Endothelial cell of umbilical vein (primary cell): ENCODE data around the gene PIK3R6. TPM values are rescaled to one million over a fixed set of nuclear protein-coding genes. Genes with fewer than 3 reads are reported as not detected.

Experiments used
- BruUV-seq: library from RNA; stranded (reverse); fragments of 400-500 nt; replicated peaks from 2 replicates; lab custom pipeline; 2021; lab: Mats Ljungman, UMichigan
- CTCF ChIA-PET: fragments of 300-600, 350-600 bp; sonication (Branson Sonifier 250); formaldehyde crosslinking; loops from one replicate; lab custom pipeline; 2021; ENCODE audit warnings: antibody characterized with exemption, inconsistent platforms; lab: Charles Lee
- POLR2A ChIA-PET: fragments of 300-600, 350-600 bp; sonication (Branson Sonifier 250); formaldehyde crosslinking; loops from one replicate; lab custom pipeline; 2021; ENCODE audit warnings: antibody characterized with exemption, inconsistent platforms; lab: Charles Lee
- DNase-seq: peaks from one replicate; pipeline ENCODE4 v3.0.0-alpha.2; 2011; ENCODE audit warnings: low read depth, low spot score
- FAIRE-seq: peaks from 2 replicates; lab custom pipeline; 2011; peaks lifted over from hg19 to GRCh38; lab: Jason Lieb, UNC
- H2AFZ ChIP-seq: 2 replicates; pipeline ENCODE4 v1.6.0; 2012; ENCODE audit warnings: low read depth, low read length, control low read depth, inconsistent platforms
- H3K27ac ChIP-seq: 2 replicates; pipeline ENCODE4 v1.5.1; 2011; ENCODE audit warnings: low read depth, mild to moderate bottlenecking, control low read depth, low read length, moderate library complexity; ENCODE audit not compliant: insufficient read depth
- H3K27me3 ChIP-seq, 2 experiments: 2 replicates each; pipeline versions ENCODE4 v1.6.0 to v1.6.1; 2011; ENCODE audit warnings: low read length in 2 of 2, mixed read lengths in 1 of 2; ENCODE audit not compliant: control insufficient read depth in 2 of 2, insufficient read depth in 2 of 2
- H3K36me3 ChIP-seq, 2 experiments: 2 replicates in 1 of 2; 3 replicates in 1 of 2; pipeline ENCODE4 v1.5.1; 2011; ENCODE audit warnings: low read length in 2 of 2, mild to moderate bottlenecking in 1 of 2, moderate library complexity in 1 of 2; ENCODE audit not compliant: control insufficient read depth in 2 of 2, insufficient read depth in 2 of 2; ENCODE audit errors: extremely low read depth in 1 of 2
- H3K4me1 ChIP-seq: 3 replicates; pipeline ENCODE4 v1.5.1; 2011; ENCODE audit warnings: mild to moderate bottlenecking, low read length; ENCODE audit not compliant: control insufficient read depth, insufficient read depth; ENCODE audit errors: extremely low read depth
- H3K4me2 ChIP-seq: 2 replicates; pipeline ENCODE4 v1.6.1; 2011; ENCODE audit warnings: low read length, control low read depth, mixed read lengths; ENCODE audit not compliant: insufficient read depth
- H3K4me3 ChIP-seq, 3 experiments: fragments of 200-600 bp in 1 of 3; sonication (generic), shearing (Covaris generic) in 1 of 3; replicated peaks in 1 of 3; 2 replicates each; pipeline ENCODE4 v1.5.1; 2011 to 2016; ENCODE audit warnings: control low read depth in 3 of 3, low read length in 3 of 3, mild to moderate bottlenecking in 2 of 3, inconsistent platforms in 1 of 3, low read depth in 1 of 3, moderate library complexity in 1 of 3; ENCODE audit not compliant: insufficient read depth in 1 of 3
- H3K79me2 ChIP-seq: 2 replicates; pipeline ENCODE4 v1.6.0; 2012; ENCODE audit warnings: low read length, inconsistent platforms; ENCODE audit not compliant: control insufficient read depth, insufficient read depth
- H3K9ac ChIP-seq: replicated peaks from 2 replicates; pipeline ENCODE3; 2011; ENCODE audit warnings: low read length, control low read depth; ENCODE audit not compliant: insufficient read depth; ENCODE audit errors: extremely low read depth
- H3K9me1 ChIP-seq: replicated peaks from 3 replicates; pipeline ENCODE4 v1.6.0; 2011; ENCODE audit warnings: mild to moderate bottlenecking, low read length; ENCODE audit not compliant: control insufficient read depth, insufficient read depth; ENCODE audit errors: extremely low read depth
- H3K9me3 ChIP-seq: replicated peaks from 2 replicates; pipeline ENCODE4 v1.5.1; 2012; ENCODE audit warnings: low read length, inconsistent platforms; ENCODE audit not compliant: control insufficient read depth, insufficient read depth
- H4K20me1 ChIP-seq: replicated peaks from 2 replicates; pipeline ENCODE3; 2011; ENCODE audit warnings: mild to moderate bottlenecking, low read length; ENCODE audit not compliant: control insufficient read depth, insufficient read depth; ENCODE audit errors: extremely low read depth
- CTCF ChIP-seq, 2 donors: IDR thresholded peaks; 1 replicate in 1 of 2; 2 replicates in 1 of 2; pipeline ENCODE4 v1.5.1; 2011; ENCODE audit warnings: low read length in 2 of 2, mild to moderate bottlenecking in 2 of 2, moderate library complexity in 2 of 2, control low read depth in 1 of 2, inconsistent platforms in 1 of 2, low read depth in 1 of 2; ENCODE audit not compliant: insufficient read depth in 1 of 2; ENCODE audit errors: extremely low read depth in 1 of 2
- EZH2 ChIP-seq: IDR thresholded peaks from 2 replicates; pipeline ENCODE4 v1.6.1; 2012; ENCODE audit warnings: borderline replicate concordance, low read depth, mild to moderate bottlenecking, moderate library complexity, low read length, inconsistent platforms; ENCODE audit not compliant: severe bottlenecking
- FOS ChIP-seq: IDR thresholded peaks from 2 replicates; pipeline ENCODE4 v1.6.1; 2011; ENCODE audit warnings: mild to moderate bottlenecking, low read length, moderate library complexity, borderline replicate concordance; ENCODE audit not compliant: insufficient read depth
- GATA2 ChIP-seq: IDR thresholded peaks from 2 replicates; pipeline ENCODE4 v1.7.0; 2011; ENCODE audit warnings: low read depth, mild to moderate bottlenecking, moderate library complexity, mixed read lengths, low read length; ENCODE audit not compliant: insufficient read length, insufficient read depth
- JUN ChIP-seq: IDR thresholded peaks from 2 replicates; pipeline ENCODE4 v1.6.1; 2011; ENCODE audit warnings: borderline replicate concordance, low read depth; ENCODE audit not compliant: insufficient read length, insufficient read depth
- MAX ChIP-seq: IDR thresholded peaks from 2 replicates; pipeline ENCODE4 v1.6.1; 2011; ENCODE audit not compliant: insufficient read depth, insufficient read length
- MYC ChIP-seq: IDR thresholded peaks from one replicate; pipeline ENCODE4 v1.6.1; 2011; ENCODE audit warnings: mild to moderate bottlenecking, low read depth, low read length
- POLR2A ChIP-seq: IDR thresholded peaks from 2 replicates; pipeline ENCODE4 v1.6.1; 2012; ENCODE audit warnings: low read depth, mild to moderate bottlenecking, control low read depth, low read length
- POLR2AphosphoS5 ChIP-seq: IDR thresholded peaks from 2 replicates; pipeline ENCODE4 v1.6.1; 2012; ENCODE audit warnings: low read depth, mild to moderate bottlenecking, control low read depth, low read length, moderate library complexity; ENCODE audit not compliant: insufficient read depth
- dilution Hi-C: fragments of 300-500 bp; cut with MboI; formaldehyde crosslinking; loops from one replicate; pipeline ENCODE4 v1.15.0; 2019; ENCODE audit warnings: low sequenced_read_pairs; ENCODE audit not compliant: extremely low pct_ligation_motif_present
- intact Hi-C: fragments of 100-400 bp; cut with micrococcal nuclease; formaldehyde crosslinking; loops from one replicate; pipeline ENCODE4 v1.10.0; 2022
- polyA plus RNA-seq, 4 experiments: library from polyadenylated mRNA; depleted of rRNA in 3 of 4; stranded (reverse) in 3 of 4; unstranded in 1 of 4; fragments of >200 nt; gene quantifications; 2 replicates each; pipeline versions ENCODE4 v1.2.1 to v1.2.3, GENCODE V29; 2011 to 2012; ENCODE audit warnings: missing spikeins in 1 of 4
- total RNA-seq: library from RNA; stranded (reverse); gene quantifications from 2 replicates; pipeline ENCODE4 v1.2.3, GENCODE V29; 2021

Gene PIK3R6
- total and polyA plus RNA-seq, 2 donors (not counting 3 experiments of a cell fraction or from before 2014, with no cell fraction given) = not detected

- FAIRE-seq (no peak), DNase-seq (no peak)
- POLR2A ChIA-PET = no interaction called here
- no peaks in the 10 kb centered on the region for H3K9me3 ChIP-seq
- H3K9ac ChIP-seq = no peak overlapping the region
- no peak overlapping the region for H2AFZ ChIP-seq
- dilution Hi-C loops (no loop called here), intact Hi-C loops (no loop called here)
- no peak overlapping the region for H3K4me2 ChIP-seq
- H3K4me3 ChIP-seq = no peak overlapping the region
- no peaks in the 10 kb centered on the region for H4K20me1 ChIP-seq
- no peaks in the 10 kb centered on the region for H3K9me1 ChIP-seq
- H3K27ac ChIP-seq = no peak overlapping the region
- no TSS peak for BruUV-seq
- TF ChIP-seq POLR2AphosphoS5 (no peak), JUN (no peak)
- peaks cover 2 to 4% of the 10 kb centered on the region in 2 experiments for H3K27me3 ChIP-seq
- CTCF ChIA-PET = no interaction called here
- H3K79me2 ChIP-seq = no peaks in the 10 kb centered on the region
- H3K36me3 ChIP-seq = no peaks in the 10 kb centered on the region
- H3K4me1 ChIP-seq = no peaks in the 10 kb centered on the region
Measured at GRCh38 chr17:8793649-8794048, 73.8 kb downstream of the PIK3R6 start.

GRCh38 chr17:8792646-8793045, 74.8 kb downstream of the PIK3R6 start:
- no peaks in the 10 kb centered on the region for H3K9me3 ChIP-seq
- no peaks in the 10 kb centered on the region for H3K27me3 ChIP-seq
- ChIA-PET CTCF (no interaction called here), POLR2A (no interaction called here)
- intact Hi-C loops (no loop called here), dilution Hi-C loops (no loop called here)
- H3K9ac ChIP-seq = no peak overlapping the region
- no peaks in the 10 kb centered on the region for H4K20me1 ChIP-seq
- H3K4me2 ChIP-seq = no peak overlapping the region
- H3K9me1 ChIP-seq = no peaks in the 10 kb centered on the region
- no peaks in the 10 kb centered on the region for H3K79me2 ChIP-seq
- BruUV-seq = no TSS peak
- H2AFZ ChIP-seq = no peak overlapping the region
- H3K4me3 ChIP-seq = no peak overlapping the region
- no peaks in the 10 kb centered on the region for H3K4me1 ChIP-seq
- H3K27ac ChIP-seq = no peak overlapping the region
- DNase-seq = no peak
- no peaks in the 10 kb centered on the region for H3K36me3 ChIP-seq
- TF ChIP-seq MYC (no peak), CTCF (IDR thresholded peaks at IDR 0.05; ENCODE audit: extremely low read depth in 1 of 2, insufficient read depth in 1 of 2, low read depth in 1 of 2, low read length in 2 of 2) (no peak), MAX (no peak), POLR2AphosphoS5 (no peak), JUN (no peak), FOS (no peak), EZH2 (no peak), POLR2A (no peak), GATA2 (no peak)
- FAIRE-seq = no peak
